Astrocyte of the spinal cord (primary cell): ENCODE measurements around the gene FBN3.

ENCODE experiments used
- DNase-seq: peaks from one replicate; pipeline ENCODE4 v3.0.0; 2011; ENCODE audit warnings: low read depth, low spot score
- H3K4me3 ChIP-seq: 2 replicates; pipeline ENCODE4 v1.5.1; 2011; ENCODE audit warnings: low read depth, mild to moderate bottlenecking, low read length, moderate library complexity
- in situ Hi-C: cut with HindIII; loops from 2 replicates; pipeline ENCODE4 v1.10.0; 2017; ENCODE audit warnings: low sequenced_read_pairs
- TF ChIP-seq, protein P1 (sequence below): IDR thresholded peaks from 2 replicates; pipeline ENCODE4 v1.5.1; 2012; ENCODE audit warnings: low read depth, mild to moderate bottlenecking, low read length, inconsistent platforms

FBN3 gene

DNA sequence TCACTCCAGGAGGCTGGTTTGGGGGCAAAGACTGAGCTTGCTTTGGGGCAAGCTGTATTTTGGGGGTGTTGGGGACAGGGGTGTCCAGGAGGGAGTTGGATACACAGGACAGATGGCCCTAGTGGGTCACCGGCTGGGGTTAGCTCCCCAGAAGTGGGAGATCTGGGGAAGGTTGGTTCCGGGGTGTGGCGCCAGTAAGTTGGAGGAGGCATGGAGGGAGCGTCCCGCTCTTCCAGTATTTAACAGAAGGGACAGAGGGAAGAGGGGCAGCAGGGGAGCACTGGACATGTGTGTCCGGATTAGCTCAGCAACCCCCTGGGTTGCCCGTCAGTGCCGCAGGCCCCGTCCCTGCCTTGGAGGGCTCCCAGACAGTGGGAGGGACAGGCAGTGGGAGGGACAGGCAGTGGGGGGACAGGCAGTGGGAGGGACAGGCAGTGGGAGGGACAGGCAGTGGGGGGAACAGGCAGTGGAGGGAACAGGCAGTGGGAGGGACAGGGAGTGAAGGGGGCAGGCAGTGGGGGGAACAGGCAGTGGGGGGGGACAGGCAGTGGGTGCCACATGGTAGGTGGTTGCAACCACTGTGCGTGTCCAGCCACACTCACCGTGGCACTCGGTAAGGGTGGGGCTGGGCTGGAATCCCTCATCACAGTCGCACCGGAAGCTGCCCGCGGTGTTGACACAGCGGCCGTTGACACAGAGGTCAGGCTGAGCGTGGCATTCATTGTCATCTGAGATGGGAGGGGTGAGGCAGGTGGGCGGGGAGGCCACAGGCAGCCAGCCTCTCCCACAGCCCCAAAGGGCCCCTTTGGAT lies 63.6 kb downstream of the FBN3 start:
- in situ Hi-C loops: no loop called here
- no peak overlapping the region for H3K4me3 ChIP-seq
- TF ChIP-seq, protein P1, sequence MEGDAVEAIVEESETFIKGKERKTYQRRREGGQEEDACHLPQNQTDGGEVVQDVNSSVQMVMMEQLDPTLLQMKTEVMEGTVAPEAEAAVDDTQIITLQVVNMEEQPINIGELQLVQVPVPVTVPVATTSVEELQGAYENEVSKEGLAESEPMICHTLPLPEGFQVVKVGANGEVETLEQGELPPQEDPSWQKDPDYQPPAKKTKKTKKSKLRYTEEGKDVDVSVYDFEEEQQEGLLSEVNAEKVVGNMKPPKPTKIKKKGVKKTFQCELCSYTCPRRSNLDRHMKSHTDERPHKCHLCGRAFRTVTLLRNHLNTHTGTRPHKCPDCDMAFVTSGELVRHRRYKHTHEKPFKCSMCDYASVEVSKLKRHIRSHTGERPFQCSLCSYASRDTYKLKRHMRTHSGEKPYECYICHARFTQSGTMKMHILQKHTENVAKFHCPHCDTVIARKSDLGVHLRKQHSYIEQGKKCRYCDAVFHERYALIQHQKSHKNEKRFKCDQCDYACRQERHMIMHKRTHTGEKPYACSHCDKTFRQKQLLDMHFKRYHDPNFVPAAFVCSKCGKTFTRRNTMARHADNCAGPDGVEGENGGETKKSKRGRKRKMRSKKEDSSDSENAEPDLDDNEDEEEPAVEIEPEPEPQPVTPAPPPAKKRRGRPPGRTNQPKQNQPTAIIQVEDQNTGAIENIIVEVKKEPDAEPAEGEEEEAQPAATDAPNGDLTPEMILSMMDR: no peak
- DNase-seq: no peak

DNA sequence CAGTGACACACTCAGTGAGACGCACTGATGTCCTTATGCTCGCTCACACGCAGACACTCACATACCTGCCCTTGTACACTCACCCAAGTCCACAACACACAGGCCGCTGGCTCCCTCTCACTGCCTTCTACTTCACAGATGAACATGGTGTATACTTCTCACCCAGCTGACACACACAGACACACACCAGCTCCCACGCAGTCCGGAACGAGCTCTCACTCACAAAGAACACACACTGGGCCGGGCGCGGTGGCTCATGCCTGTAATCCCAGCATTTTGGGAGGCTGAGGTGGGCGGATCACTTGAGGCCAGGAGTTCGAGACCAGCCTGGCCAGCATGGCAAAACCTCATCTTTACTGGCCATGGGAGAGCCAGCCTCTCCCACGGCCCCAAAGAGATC lies 65.2 kb downstream of the FBN3 start:
- in situ Hi-C loops: no loop called here
- no peak for DNase-seq
- no peak overlapping the region for H3K4me3 ChIP-seq
- TF ChIP-seq, protein P1: no peak

DNA sequence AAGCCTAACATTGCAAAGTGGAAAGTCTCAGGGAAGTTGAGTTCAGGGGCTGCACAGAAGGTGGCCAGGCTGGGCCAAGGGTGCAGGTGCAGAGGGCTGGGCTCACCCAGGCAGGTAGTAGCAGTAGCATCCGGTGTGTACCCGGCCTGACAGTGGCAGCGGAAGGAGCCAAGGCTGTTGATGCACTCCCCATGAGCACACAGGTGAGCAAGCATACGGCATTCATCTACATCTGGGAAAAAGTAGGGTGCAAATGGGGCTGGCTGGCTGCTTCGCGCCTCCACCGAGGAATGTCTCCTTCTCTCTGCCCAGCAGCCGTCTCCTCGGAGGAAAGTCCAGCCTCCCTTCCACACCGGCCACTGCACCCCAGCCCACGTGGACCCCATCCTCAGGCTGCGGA lies 66.3 kb downstream of the FBN3 start:
- no peak for DNase-seq
- TF ChIP-seq, protein P1: no peak
- no peak overlapping the region for H3K4me3 ChIP-seq
- in situ Hi-C loops: no loop called here

DNA sequence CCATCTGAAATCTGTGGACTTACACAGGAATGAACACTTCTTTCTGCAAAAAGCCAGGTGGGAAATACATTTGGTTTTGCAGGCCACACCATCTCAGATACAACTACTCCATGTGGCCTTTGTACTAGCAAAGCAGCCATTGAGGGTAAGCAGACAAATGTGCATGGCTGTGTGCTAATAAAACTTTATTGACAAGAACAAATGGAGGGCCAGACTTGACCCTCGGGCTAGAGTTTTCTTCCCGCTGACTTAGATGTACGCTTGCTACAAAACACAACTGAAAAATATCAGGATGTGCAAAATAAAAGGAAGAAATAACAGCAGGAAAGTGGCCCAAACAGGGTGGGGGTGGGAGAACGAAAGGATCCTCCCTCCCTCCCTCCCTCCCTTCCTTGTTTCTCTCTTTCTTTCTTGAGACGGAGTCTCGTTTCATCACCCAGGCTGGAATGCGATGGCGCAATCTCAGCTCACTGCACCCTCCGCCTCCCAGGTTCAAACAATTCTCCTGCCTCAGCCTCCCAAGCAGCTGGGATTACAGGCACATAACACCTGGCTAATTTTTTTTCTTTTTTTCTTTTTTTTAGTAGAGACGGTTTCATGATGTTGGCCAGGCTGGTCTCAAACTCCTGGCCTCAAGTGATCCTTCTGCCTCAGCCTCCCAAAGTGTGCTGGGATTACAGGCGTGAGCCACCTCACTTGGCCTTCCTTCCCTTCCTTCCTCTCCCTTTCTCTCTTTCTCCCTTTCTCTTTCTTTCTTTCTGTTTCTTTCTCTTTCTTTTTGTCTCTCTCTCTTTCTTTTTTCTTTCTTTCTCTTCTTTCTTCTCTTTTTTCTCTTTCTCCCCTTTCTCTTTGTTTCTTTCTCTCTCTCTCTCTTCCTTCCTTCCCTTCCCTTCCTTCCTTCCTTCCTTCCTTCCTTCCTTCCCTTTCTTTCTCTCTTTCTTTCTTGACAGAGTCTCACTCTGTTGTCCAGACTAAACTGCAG lies 67.5 kb downstream of the FBN3 start:
- DNase-seq: no peak
- H3K4me3 ChIP-seq: no peak overlapping the region
- TF ChIP-seq, protein P1: no peak
- in situ Hi-C loops: no loop called here

DNA sequence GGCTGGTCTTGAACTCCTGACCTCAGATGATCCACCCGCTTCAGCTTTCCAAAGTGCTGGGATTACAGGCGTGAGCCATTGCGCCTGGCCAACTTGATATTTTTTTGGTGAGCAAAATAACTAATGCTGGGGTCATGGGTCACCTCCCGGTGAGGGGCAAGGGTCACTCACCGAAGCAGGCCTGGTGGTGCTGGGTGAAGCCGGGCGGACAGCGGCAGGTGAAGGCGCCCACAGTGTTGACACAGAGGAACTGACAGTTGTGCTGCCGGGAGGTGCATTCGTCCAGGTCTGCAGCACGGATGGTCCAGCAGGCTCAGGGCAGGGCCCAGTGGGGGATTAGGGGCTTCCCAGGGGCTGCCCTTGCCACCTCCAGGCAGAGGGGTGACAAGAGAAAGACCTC lies 68.6 kb downstream of the FBN3 start:
- in situ Hi-C loops: no loop called here
- H3K4me3 ChIP-seq: no peak overlapping the region
- DNase-seq: no peak
- TF ChIP-seq, protein P1: no peak

DNA sequence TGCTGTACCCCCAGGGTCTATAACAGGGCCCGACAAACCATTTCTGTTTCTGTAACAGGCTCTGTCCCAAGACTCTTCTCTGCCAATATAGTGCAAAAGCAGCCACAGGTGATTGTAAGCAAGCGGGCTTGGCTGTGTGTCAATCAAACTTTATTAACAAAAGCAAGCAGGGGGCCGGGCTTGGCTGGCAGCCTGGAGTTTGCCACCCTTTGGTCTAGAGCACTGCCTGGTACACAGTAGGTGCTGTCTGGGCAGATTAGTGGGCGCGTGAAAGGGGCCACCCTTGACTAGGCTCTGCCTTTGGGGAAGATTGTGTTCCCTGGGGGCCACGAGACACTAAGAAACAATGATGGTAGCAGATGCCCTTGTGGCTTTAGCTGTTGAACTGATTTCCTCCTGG lies 69.4 kb downstream of the FBN3 start:
- DNase-seq: no peak
- TF ChIP-seq, protein P1: no peak
- in situ Hi-C loops: no loop called here

More for the DNA sequence above, 69.4 kb downstream of the FBN3 start:
- H3K4me3 ChIP-seq: no peak overlapping the region
